Esophagus squamous epithelium (tissue), 4 donors: ENCODE data around the gene CPSF7.

Experiments used
- POLR2A ChIP-seq, 4 donors: fragments of 450-650 bp; IDR thresholded peaks; one replicate each; pipeline ENCODE4 v1.6.1; 2017; ENCODE audit warnings: antibody characterized with exemption in 4 of 4, mild to moderate bottlenecking in 4 of 4, moderate library complexity in 3 of 4
- TF ChIP-seq, protein P1 (sequence below), 6 experiments: fragments of 450-650 bp in 4 of 6; fragments of 200-600 bp in 2 of 6; sonication (generic) in 2 of 6; IDR thresholded peaks; one replicate each; pipeline ENCODE4 v1.5.1; 2016 to 2019; ENCODE audit warnings: antibody characterized with exemption in 6 of 6, mild to moderate bottlenecking in 4 of 6, moderate library complexity in 4 of 6

DNA sequence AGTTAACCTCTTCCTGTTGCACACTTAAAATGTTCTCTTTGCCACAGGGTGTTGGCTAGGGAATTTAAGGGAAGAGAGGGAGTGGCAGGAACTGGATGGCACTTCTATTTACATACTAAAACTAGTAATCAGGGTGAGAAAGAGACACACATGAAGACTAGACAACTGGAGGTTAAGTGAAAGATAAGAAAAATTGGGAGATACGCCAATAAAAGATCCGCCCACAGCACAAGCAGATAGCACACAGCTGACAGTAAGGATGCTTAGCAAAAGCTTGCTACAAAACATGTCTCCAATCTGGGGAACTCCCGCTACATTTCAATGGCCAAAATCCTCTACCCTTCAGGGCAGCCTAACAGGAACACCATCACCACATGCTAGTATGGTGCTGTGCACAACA lies 12.8 kb downstream of the CPSF7 start:
- TF ChIP-seq, protein P1, sequence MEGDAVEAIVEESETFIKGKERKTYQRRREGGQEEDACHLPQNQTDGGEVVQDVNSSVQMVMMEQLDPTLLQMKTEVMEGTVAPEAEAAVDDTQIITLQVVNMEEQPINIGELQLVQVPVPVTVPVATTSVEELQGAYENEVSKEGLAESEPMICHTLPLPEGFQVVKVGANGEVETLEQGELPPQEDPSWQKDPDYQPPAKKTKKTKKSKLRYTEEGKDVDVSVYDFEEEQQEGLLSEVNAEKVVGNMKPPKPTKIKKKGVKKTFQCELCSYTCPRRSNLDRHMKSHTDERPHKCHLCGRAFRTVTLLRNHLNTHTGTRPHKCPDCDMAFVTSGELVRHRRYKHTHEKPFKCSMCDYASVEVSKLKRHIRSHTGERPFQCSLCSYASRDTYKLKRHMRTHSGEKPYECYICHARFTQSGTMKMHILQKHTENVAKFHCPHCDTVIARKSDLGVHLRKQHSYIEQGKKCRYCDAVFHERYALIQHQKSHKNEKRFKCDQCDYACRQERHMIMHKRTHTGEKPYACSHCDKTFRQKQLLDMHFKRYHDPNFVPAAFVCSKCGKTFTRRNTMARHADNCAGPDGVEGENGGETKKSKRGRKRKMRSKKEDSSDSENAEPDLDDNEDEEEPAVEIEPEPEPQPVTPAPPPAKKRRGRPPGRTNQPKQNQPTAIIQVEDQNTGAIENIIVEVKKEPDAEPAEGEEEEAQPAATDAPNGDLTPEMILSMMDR (IDR thresholded peaks at IDR 0.05) = no peak
- no peak for TF ChIP-seq POLR2A (IDR thresholded peaks at IDR 0.05)
